Measurements from ENCODE around the gene DMRTA2.
A peak's percentile ranks its signal among the peaks of the same experiment; 100 is the strongest.

The DMRTA2 gene

GRCh38 chr1:50422946-50423669 lies at the start of gene DMRTA2:
DMRTA2 (minus strand) TSS chr1:50423443; CDS start chr1:50421536, 1,907 bp downstream.
- DNase-seq = peak; percentile 35

GRCh38 chr1:50471967-50472366 lies 48.7 kb upstream of the DMRTA2 start:
- no peak for DNase-seq

- DNase-seq = no peak
These were observed 39.7 kb upstream of the DMRTA2 start for GRCh38 chr1:50462964-50463363.

GRCh38 chr1:50458507-50458906 lies 35.3 kb upstream of the DMRTA2 start:
- no peak for DNase-seq

- DNase-seq = no peak
These were observed 31.7 kb upstream of the DMRTA2 start for GRCh38 chr1:50454911-50455310.

GRCh38 chr1:50453266-50453665 lies 30.0 kb upstream of the DMRTA2 start:
- peak; percentile 1 for DNase-seq

- DNase-seq = no peak
These were observed 29.5 kb upstream of the DMRTA2 start for GRCh38 chr1:50452700-50453099.

GRCh38 chr1:50450861-50451653 lies 27.8 kb upstream of the DMRTA2 start:
- no peak for DNase-seq

GRCh38 chr1:50447961-50448360 lies 24.7 kb upstream of the DMRTA2 start:
- no peak for DNase-seq

- DNase-seq = no peak
These were observed 17.9 kb upstream of the DMRTA2 start for GRCh38 chr1:50441183-50441582.

- DNase-seq = no peak
These were observed 15.7 kb upstream of the DMRTA2 start for GRCh38 chr1:50438945-50439344.

- DNase-seq = no peak
These were observed 13.2 kb upstream of the DMRTA2 start for GRCh38 chr1:50436489-50436888.

- DNase-seq = no peak
These were observed 6.8 kb upstream of the DMRTA2 start for GRCh38 chr1:50430010-50430405.

GRCh38 chr1:50427818-50428779 lies 4.9 kb upstream of the DMRTA2 start:
- no peak for DNase-seq

GRCh38 chr1:50427086-50427817 lies 4.0 kb upstream of the DMRTA2 start:
- DNase-seq = no peak

GRCh38 chr1:50426702-50427085 lies 3.5 kb upstream of the DMRTA2 start:
- DNase-seq = no peak

GRCh38 chr1:50426108-50426700 lies 3.0 kb upstream of the DMRTA2 start:
- no peak for DNase-seq

GRCh38 chr1:50425376-50426107 lies 2.3 kb upstream of the DMRTA2 start:
- no peak for DNase-seq

GRCh38 chr1:50424884-50425375 lies 1.7 kb upstream of the DMRTA2 start:
- no peak for DNase-seq

- no peak for DNase-seq
These were observed 1.0 kb upstream of the DMRTA2 start for GRCh38 chr1:50424045-50424883.
